IMR-90 (cell line): ENCODE data around the gene CAP2. TPM values are rescaled to one million over a fixed set of nuclear protein-coding genes. Genes with fewer than 3 reads are reported as not detected.

Experiments used
- ATAC-seq: fragments of 200-7000 bp; cut with Tn5 transposase; 2 replicates; pipeline ENCODE4 v1.9.1; 2020; ENCODE audit warnings: low read depth, mild to moderate bottlenecking, moderate library complexity
- BruUV-seq: library from RNA; stranded (reverse); fragments of 400-500 nt; replicated peaks from 2 replicates; lab custom pipeline; 2021; lab: Mats Ljungman, UMichigan
- CTCF ChIA-PET: fragments of 300-600 bp; formaldehyde crosslinking; extraction: SDS; loops from one replicate; lab custom pipeline; 2021; ENCODE audit warnings: antibody characterized with exemption; lab: Yijun Ruan, JAX
- POLR2A ChIA-PET: fragments of 300-600 bp; sonication (Branson Sonifier 250); formaldehyde crosslinking; loops from one replicate; lab custom pipeline; 2022; ENCODE audit warnings: antibody characterized with exemption; ENCODE audit not compliant: unreplicated experiment; lab: Charles Lee
- DNase-seq: peaks from one replicate; pipeline ENCODE4 v3.0.0; 2013
- H2AFZ ChIP-seq: replicated peaks from 2 replicates; pipeline ENCODE3; 2013; ENCODE audit warnings: low read length, mild to moderate bottlenecking; ENCODE audit not compliant: poor library complexity
- H2AK5ac ChIP-seq: 2 replicates; pipeline ENCODE4 v1.6.1; 2013; ENCODE audit warnings: low read depth, low read length, inconsistent platforms
- H2AK9ac ChIP-seq: replicated peaks from 2 replicates; pipeline ENCODE3; 2013; ENCODE audit warnings: mild to moderate bottlenecking, low read depth, low read length, moderate library complexity; ENCODE audit not compliant: poor library complexity
- H2BK120ac ChIP-seq: 2 replicates; pipeline ENCODE4 v1.6.1; 2013; ENCODE audit warnings: low read depth, low read length, inconsistent platforms
- H2BK15ac ChIP-seq: 3 replicates; pipeline ENCODE4 v1.6.1; 2013; ENCODE audit warnings: low read depth, low read length, inconsistent platforms
- H2BK20ac ChIP-seq: 2 replicates; pipeline ENCODE4 v1.6.1; 2013; ENCODE audit warnings: low read depth, mild to moderate bottlenecking, inconsistent platforms, low read length, moderate library complexity
- H2BK5ac ChIP-seq: 2 replicates; pipeline ENCODE4 v1.6.1; 2013; ENCODE audit warnings: mild to moderate bottlenecking, low read depth, low read length, inconsistent platforms; ENCODE audit not compliant: poor library complexity, severe bottlenecking
- H3K14ac ChIP-seq: replicated peaks from 2 replicates; pipeline ENCODE4 v1.6.1; 2013; ENCODE audit warnings: low read depth, low read length, inconsistent platforms
- H3K18ac ChIP-seq: 2 replicates; pipeline ENCODE4 v1.6.1; 2013; ENCODE audit warnings: low read depth, low read length, control low read depth
- H3K23ac ChIP-seq: 2 replicates; pipeline ENCODE4 v1.6.1; 2013; ENCODE audit warnings: low read depth, low read length, inconsistent platforms
- H3K27ac ChIP-seq: 2 replicates; pipeline ENCODE4 v1.5.1; 2013; ENCODE audit warnings: mild to moderate bottlenecking, control low read depth, low read length; ENCODE audit not compliant: insufficient read depth
- H3K27me3 ChIP-seq: 2 replicates; pipeline ENCODE4 v1.6.1; 2013; ENCODE audit warnings: low read length; ENCODE audit not compliant: control insufficient read depth, insufficient read depth
- H3K36me3 ChIP-seq: 2 replicates; pipeline ENCODE4 v1.6.1; 2013; ENCODE audit warnings: low read length, mixed read lengths; ENCODE audit not compliant: control insufficient read depth, insufficient read depth
- H3K4ac ChIP-seq: 2 replicates; pipeline ENCODE4 v1.6.1; 2013; ENCODE audit warnings: low read depth, low read length, inconsistent platforms
- H3K4me1 ChIP-seq: 2 replicates; pipeline ENCODE4 v1.6.1; 2013; ENCODE audit warnings: low read length, mixed read lengths; ENCODE audit not compliant: control insufficient read depth, insufficient read depth
- H3K4me2 ChIP-seq: 2 replicates; pipeline ENCODE4 v1.6.1; 2013; ENCODE audit warnings: low read depth, mild to moderate bottlenecking, control low read depth, low read length, moderate library complexity
- H3K4me3 ChIP-seq: 2 replicates; pipeline ENCODE4 v1.5.1; 2013; ENCODE audit warnings: low read depth, mild to moderate bottlenecking, control low read depth, low read length, moderate library complexity; ENCODE audit not compliant: insufficient read depth
- H3K56ac ChIP-seq: 2 replicates; pipeline ENCODE4 v1.6.1; 2013; ENCODE audit warnings: low read length, inconsistent platforms; ENCODE audit not compliant: insufficient read depth; ENCODE audit errors: extremely low read depth
- H3K79me1 ChIP-seq, 2 experiments: 2 replicates each; pipeline ENCODE4 v1.6.1; 2013; ENCODE audit warnings: low read length in 2 of 2, inconsistent platforms in 1 of 2, low read depth in 1 of 2
- H3K9ac ChIP-seq: 2 replicates; pipeline ENCODE4 v1.6.1; 2013; ENCODE audit warnings: low read depth, low read length, control low read depth
- H3K9me1 ChIP-seq: 2 replicates; pipeline ENCODE4 v1.6.1; 2013; ENCODE audit warnings: low read length, inconsistent platforms; ENCODE audit not compliant: insufficient read depth
- H3K9me3 ChIP-seq: 2 replicates; pipeline ENCODE4 v1.6.1; 2013; ENCODE audit warnings: low read length; ENCODE audit not compliant: control insufficient read depth, insufficient read depth
- H4K20me1 ChIP-seq: 2 replicates; pipeline ENCODE4 v1.6.1; 2013; ENCODE audit warnings: low read length, inconsistent platforms; ENCODE audit not compliant: insufficient read depth
- H4K5ac ChIP-seq: 2 replicates; pipeline ENCODE4 v1.6.1; 2013; ENCODE audit warnings: mild to moderate bottlenecking, low read depth, low read length, control low read depth
- H4K8ac ChIP-seq, 2 experiments: 2 replicates each; pipeline ENCODE4 v1.6.1; 2013; ENCODE audit warnings: low read depth in 2 of 2, low read length in 2 of 2, control low read depth in 1 of 2, inconsistent platforms in 1 of 2
- H4K91ac ChIP-seq: 2 replicates; pipeline ENCODE4 v1.6.1; 2013; ENCODE audit warnings: low read depth, low read length, inconsistent platforms; ENCODE audit not compliant: insufficient read depth
- BHLHE40 ChIP-seq: fragments of 150-350 bp; IDR thresholded peaks from 2 replicates; pipeline ENCODE4 v1.6.1; 2016; ENCODE audit warnings: mild to moderate bottlenecking, low read depth, low read length
- FOS ChIP-seq: fragments of 150-350 bp; IDR thresholded peaks from 2 replicates; pipeline ENCODE4 v1.6.1; 2016; ENCODE audit warnings: low read depth, low read length
- MAZ ChIP-seq: IDR thresholded peaks from 2 replicates; pipeline ENCODE4 v1.6.1; 2012; ENCODE audit warnings: low read depth, mild to moderate bottlenecking, low read length, improper control_type of control experiment, moderate library complexity, borderline replicate concordance
- MXI1 ChIP-seq: IDR thresholded peaks from 2 replicates; pipeline ENCODE4 v1.6.1; 2012; ENCODE audit warnings: low read depth, mild to moderate bottlenecking, low read length, moderate library complexity, borderline replicate concordance
- RCOR1 ChIP-seq: IDR thresholded peaks from 2 replicates; pipeline ENCODE4 v1.6.1; 2012; ENCODE audit warnings: mild to moderate bottlenecking, low read length, improper control_type of control experiment; ENCODE audit not compliant: insufficient replicate concordance
- RFX5 ChIP-seq: IDR thresholded peaks from 2 replicates; pipeline ENCODE4 v1.8.0; 2012; ENCODE audit warnings: low read depth, mild to moderate bottlenecking, low read length, moderate library complexity
- SMC3 ChIP-seq: fragments of 150-350 bp; IDR thresholded peaks from 2 replicates; pipeline ENCODE4 v1.6.1; 2016; ENCODE audit warnings: low read depth, mild to moderate bottlenecking, antibody characterized with exemption, low read length, moderate library complexity
- WGBS, 2 experiments: methylation state at CpG; one replicate each; pipeline versions ENCODE4 v1.1.5 to v1.1.7; 2013; ENCODE audit warnings: missing lambda C conversion rate in 2 of 2; ENCODE audit not compliant: insufficient read length in 1 of 2; ENCODE audit errors: extremely low coverage in 2 of 2; 5-methylcytosine and 5-hydroxymethylcytosine counted together
- dilution Hi-C: fragments of 300-500 bp; cut with HindIII; formaldehyde crosslinking; loops from one replicate; pipeline ENCODE4 v1.14.3; 2018; ENCODE audit warnings: low sequenced_read_pairs; ENCODE audit not compliant: unreplicated experiment
- in situ Hi-C: fragments of 300-500 bp; cut with MboI; formaldehyde crosslinking; loops from 3 replicates; pipeline ENCODE4 v1.14.3; 2019; ENCODE audit warnings: low sequenced_read_pairs, inconsistent platforms, mixed read lengths
- intact Hi-C: fragments of 100-400 bp; cut with micrococcal nuclease; formaldehyde crosslinking; loops from 2 replicates; pipeline ENCODE4 v1.10.0; 2022
- polyA plus RNA-seq, 3 experiments: library from polyadenylated mRNA; depleted of rRNA; stranded (reverse); fragments of >200 nt; gene quantifications; 2 replicates each; pipeline ENCODE4 v1.2.3, GENCODE V29; 2012; ENCODE audit warnings: low replicate concordance in 1 of 3
- total RNA-seq: library from RNA; depleted of rRNA; stranded (reverse); fragments of >200 nt; gene quantifications from 2 replicates; pipeline ENCODE4 v1.2.3, GENCODE V29; 2012
- TF ChIP-seq, protein P1 (sequence below): conservative IDR thresholded peaks from 2 replicates; pipeline ENCODE4 v1.5.1; 2012; ENCODE audit warnings: mild to moderate bottlenecking, low read depth, low read length, improper control_type of control experiment

The CAP2 gene
- total and polyA plus RNA-seq, 2 of the 4 experiments (the other 2 are of a cell fraction), result 14.5 to 27.5 TPM

DNA sequence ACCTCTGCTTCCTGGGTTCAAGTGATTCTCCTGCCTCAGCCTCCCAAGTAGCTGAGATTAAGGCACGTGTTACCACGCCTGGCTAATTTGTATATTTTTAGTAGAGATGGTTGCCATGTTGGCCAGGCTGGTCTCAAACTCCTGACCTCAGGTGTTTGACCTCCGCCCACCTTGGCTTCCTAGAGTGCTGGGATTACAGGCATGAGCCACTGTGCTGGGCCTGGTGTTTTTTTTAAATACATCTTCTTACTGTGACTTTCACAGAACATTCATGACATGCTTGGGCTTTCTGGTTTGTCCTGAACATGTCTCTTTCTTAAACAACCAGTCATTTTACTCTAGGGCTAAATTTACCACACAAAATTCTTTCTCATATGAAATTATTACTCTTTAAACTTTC lies 172.0 kb downstream of the CAP2 start:
- no peaks in the 10 kb centered on the region for H3K36me3 ChIP-seq
- TF ChIP-seq BHLHE40, result no peak
- no peak for TF ChIP-seq FOS
- TF ChIP-seq MXI1, result no peak
- no peak for TF ChIP-seq MAZ
- no peak for TF ChIP-seq RFX5
- TF ChIP-seq RCOR1, result no peak
- TF ChIP-seq, protein P1, sequence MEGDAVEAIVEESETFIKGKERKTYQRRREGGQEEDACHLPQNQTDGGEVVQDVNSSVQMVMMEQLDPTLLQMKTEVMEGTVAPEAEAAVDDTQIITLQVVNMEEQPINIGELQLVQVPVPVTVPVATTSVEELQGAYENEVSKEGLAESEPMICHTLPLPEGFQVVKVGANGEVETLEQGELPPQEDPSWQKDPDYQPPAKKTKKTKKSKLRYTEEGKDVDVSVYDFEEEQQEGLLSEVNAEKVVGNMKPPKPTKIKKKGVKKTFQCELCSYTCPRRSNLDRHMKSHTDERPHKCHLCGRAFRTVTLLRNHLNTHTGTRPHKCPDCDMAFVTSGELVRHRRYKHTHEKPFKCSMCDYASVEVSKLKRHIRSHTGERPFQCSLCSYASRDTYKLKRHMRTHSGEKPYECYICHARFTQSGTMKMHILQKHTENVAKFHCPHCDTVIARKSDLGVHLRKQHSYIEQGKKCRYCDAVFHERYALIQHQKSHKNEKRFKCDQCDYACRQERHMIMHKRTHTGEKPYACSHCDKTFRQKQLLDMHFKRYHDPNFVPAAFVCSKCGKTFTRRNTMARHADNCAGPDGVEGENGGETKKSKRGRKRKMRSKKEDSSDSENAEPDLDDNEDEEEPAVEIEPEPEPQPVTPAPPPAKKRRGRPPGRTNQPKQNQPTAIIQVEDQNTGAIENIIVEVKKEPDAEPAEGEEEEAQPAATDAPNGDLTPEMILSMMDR, result no peak
- TF ChIP-seq SMC3, result no peak
- H2AK5ac ChIP-seq, result no peak overlapping the region
- no peak overlapping the region for H4K8ac ChIP-seq
- no peak overlapping the region for H2BK5ac ChIP-seq
- no peak overlapping the region for H2BK120ac ChIP-seq
- BruUV-seq, result no TSS peak
- H3K4me2 ChIP-seq, result no peak overlapping the region
- dilution Hi-C loops, result no loop called here
- H3K18ac ChIP-seq, result no peak overlapping the region
- H3K4me1 ChIP-seq, result no peaks in the 10 kb centered on the region
- H3K4me3 ChIP-seq, result no peak overlapping the region
- no peak overlapping the region for H3K56ac ChIP-seq
- no peaks in the 10 kb centered on the region for H3K79me1 ChIP-seq
- H3K23ac ChIP-seq, result no peak overlapping the region
- peaks cover 6% of the 10 kb centered on the region for H3K9me3 ChIP-seq
- H4K91ac ChIP-seq, result no peak overlapping the region
- 59% methylated on average over 3 of the region's 3 CpGs; no CpG with 5 or more reads in 1 of the 2 experiments for WGBS, 2 experiments
- H4K5ac ChIP-seq, result no peak overlapping the region
- no peaks in the 10 kb centered on the region for H4K20me1 ChIP-seq
- no peak overlapping the region for H2BK20ac ChIP-seq
- no peak overlapping the region for H3K4ac ChIP-seq
- H3K9me1 ChIP-seq, result no peaks in the 10 kb centered on the region
- H2BK15ac ChIP-seq, result no peak overlapping the region
- no peak overlapping the region for H3K27ac ChIP-seq
- ChIA-PET POLR2A (no interaction called here), CTCF (no interaction called here)
- no peak overlapping the region for H3K14ac ChIP-seq
- intact Hi-C loops, result no loop called here
- ATAC-seq, result no peak
- in situ Hi-C loops, result no loop called here
- no peaks in the 10 kb centered on the region for H3K27me3 ChIP-seq
- no peak overlapping the region for H2AK9ac ChIP-seq
- H2AFZ ChIP-seq, result no peak overlapping the region
- no peak overlapping the region for H3K9ac ChIP-seq
- DNase-seq, result no peak
